A549 (cell line): Measurements from ENCODE around the gene SKIL. TPM values are rescaled to one million over a fixed set of nuclear protein-coding genes. Genes with fewer than 3 reads are reported as not detected.

Experiments
- CEBPB ChIP-seq, 2 experiments: fragments of >200 bp in 1 of 2; sonication (Bioruptor Twin) in 1 of 2; formaldehyde crosslinking in 1 of 2; IDR thresholded peaks; 2 replicates each; pipeline ENCODE4 v1.6.1; 2012 to 2016
- CHD4 ChIP-seq: fragments of 200-600 bp; sonication (generic); IDR thresholded peaks from 2 replicates; pipeline ENCODE4 v1.6.1; 2016; ENCODE audit warnings: antibody characterized with exemption, mild to moderate bottlenecking, borderline replicate concordance
- EHMT2 ChIP-seq: fragments of 200-600 bp; sonication (generic); IDR thresholded peaks from 2 replicates; pipeline ENCODE4 v1.6.1; 2016; ENCODE audit warnings: antibody characterized with exemption, low read depth, mild to moderate bottlenecking, moderate library complexity
- FOSB ChIP-seq: fragments of 250-450 bp; sonication (Bioruptor Pico); IDR thresholded peaks from 2 replicates; pipeline ENCODE4 v1.5.0; 2020; ENCODE audit warnings: mild to moderate bottlenecking, moderate library complexity
- FOSL2 ChIP-seq, 2 experiments: fragments of 450-650 bp in 1 of 2; fragments of >200 bp in 1 of 2; sonication (Bioruptor Twin) in 1 of 2; formaldehyde crosslinking; IDR thresholded peaks; 2 replicates each; pipeline versions ENCODE4 v1.5.0 to v1.6.1; 2016 to 2020; ENCODE audit warnings: mild to moderate bottlenecking in 1 of 2, moderate library complexity in 1 of 2
- HDAC2 ChIP-seq: fragments of 200-600 bp; sonication (generic); IDR thresholded peaks from 2 replicates; pipeline ENCODE4 v1.6.1; 2016
- HEYL ChIP-seq: fragments of 250-450 bp; sonication (Bioruptor Pico); IDR thresholded peaks from 2 replicates; pipeline ENCODE4 v1.8.0; 2021; ENCODE audit warnings: mild to moderate bottlenecking, moderate library complexity
- HOXA7 ChIP-seq: fragments of 250-450 bp; sonication (Bioruptor Pico); IDR thresholded peaks from 2 replicates; pipeline ENCODE4 v1.5.0; 2020; ENCODE audit warnings: mild to moderate bottlenecking, moderate library complexity
- JUNB ChIP-seq: fragments of >200 bp; sonication (Bioruptor Twin); formaldehyde crosslinking; IDR thresholded peaks from 2 replicates; pipeline ENCODE4 v1.6.1; 2016
- KDM5A ChIP-seq: fragments of 200-600 bp; sonication (generic); IDR thresholded peaks from 2 replicates; pipeline ENCODE4 v1.6.1; 2016; ENCODE audit warnings: antibody characterized with exemption, mild to moderate bottlenecking
- NPAS2 ChIP-seq: fragments of 250-450 bp; sonication (Bioruptor Pico); IDR thresholded peaks from 2 replicates; pipeline ENCODE4 v1.8.0; 2022; ENCODE audit warnings: mild to moderate bottlenecking, moderate library complexity, borderline replicate concordance
- PHF8 ChIP-seq: fragments of 200-600 bp; sonication (generic); IDR thresholded peaks from 2 replicates; pipeline ENCODE4 v1.6.1; 2016; ENCODE audit warnings: low read depth, mild to moderate bottlenecking, antibody characterized with exemption, moderate library complexity, borderline replicate concordance
- POLR2A ChIP-seq: IDR thresholded peaks from 2 replicates; pipeline ENCODE4 v1.6.1; 2012; ENCODE audit warnings: mild to moderate bottlenecking, low read length
- RAD21 ChIP-seq, 2 experiments: fragments of >200 bp in 1 of 2; sonication (Bioruptor Twin) in 1 of 2; formaldehyde crosslinking in 1 of 2; IDR thresholded peaks in 1 of 2; conservative IDR thresholded peaks in 1 of 2; 2 replicates in 1 of 2; 3 replicates in 1 of 2; pipeline ENCODE4 v1.6.1; 2012 to 2018; ENCODE audit warnings: inconsistent platforms in 1 of 2
- RARB ChIP-seq: fragments of 250-450 bp; sonication (Bioruptor Pico); IDR thresholded peaks from 2 replicates; pipeline ENCODE4 v1.8.0; 2021; ENCODE audit warnings: mild to moderate bottlenecking, moderate library complexity
- RCOR1 ChIP-seq: fragments of 150-350 bp; IDR thresholded peaks from 2 replicates; pipeline ENCODE4 v1.6.1; 2014; ENCODE audit warnings: antibody characterized with exemption, low read length, low read depth
- RFX5 ChIP-seq: fragments of 450-650 bp; IDR thresholded peaks from 2 replicates; pipeline ENCODE4 v1.7.1; 2014; ENCODE audit warnings: antibody characterized with exemption, mild to moderate bottlenecking, moderate library complexity
- RNF2 ChIP-seq: fragments of 200-600 bp; sonication (generic); IDR thresholded peaks from 2 replicates; pipeline ENCODE4 v1.6.1; 2016; ENCODE audit warnings: low read depth, mild to moderate bottlenecking, antibody characterized with exemption, moderate library complexity, borderline replicate concordance
- TFCP2L1 ChIP-seq: fragments of 250-450 bp; sonication (Bioruptor Pico); IDR thresholded peaks from 2 replicates; pipeline ENCODE4 v1.5.0; 2021; ENCODE audit warnings: mild to moderate bottlenecking
- ZC3H11A ChIP-seq: fragments of 450-650 bp; IDR thresholded peaks from 2 replicates; pipeline ENCODE4 v1.6.1; 2014; ENCODE audit warnings: antibody characterized with exemption, mild to moderate bottlenecking
- ZFP36 ChIP-seq: fragments of 450-650 bp; IDR thresholded peaks from 2 replicates; pipeline ENCODE4 v1.6.1; 2014; ENCODE audit warnings: borderline replicate concordance; ENCODE audit not compliant: partially characterized antibody
- ZSCAN20 ChIP-seq: fragments of 250-450 bp; sonication (Bioruptor Pico); IDR thresholded peaks from 2 replicates; pipeline ENCODE4 v1.8.0; 2022; ENCODE audit warnings: mild to moderate bottlenecking, moderate library complexity
- polyA plus RNA-seq, 4 experiments: library from polyadenylated mRNA; depleted of rRNA in 3 of 4; stranded (reverse); fragments of >200 nt; fragmentation: RNase III in 1 of 4; extraction: RNeasy Plus Mini Kit Qiagen cat#74134 plus additional on column Dnase treatment in 1 of 4; gene quantifications; 2 replicates in 3 of 4; 3 replicates in 1 of 4; pipeline ENCODE4 v1.2.3, GENCODE V29; 2011 to 2017
- TF ChIP-seq, protein P1 (sequence below): fragments of >200 bp; sonication (Bioruptor Twin); formaldehyde crosslinking; IDR thresholded peaks from 3 replicates; pipeline ENCODE4 v1.5.1; 2016
- TF ChIP-seq, protein P2 (sequence below): fragments of 250-450 bp; sonication (Bioruptor Pico); IDR thresholded peaks from 2 replicates; pipeline ENCODE4 v1.5.0; 2021; ENCODE audit warnings: mild to moderate bottlenecking, moderate library complexity, borderline replicate concordance
- TF ChIP-seq, protein P3 (sequence below): IDR thresholded peaks from 2 replicates; pipeline ENCODE4 v1.6.1; 2012
- TF ChIP-seq, protein P4 (sequence below): fragments of 150-350 bp; IDR thresholded peaks from 2 replicates; pipeline ENCODE4 v1.6.1; 2014; ENCODE audit warnings: low read depth, mild to moderate bottlenecking, low read length

Gene SKIL
- polyA plus RNA-seq, 2 of the 4 experiments (the other 2 are of a cell fraction) = 39.6 to 64.2 TPM

DNA sequence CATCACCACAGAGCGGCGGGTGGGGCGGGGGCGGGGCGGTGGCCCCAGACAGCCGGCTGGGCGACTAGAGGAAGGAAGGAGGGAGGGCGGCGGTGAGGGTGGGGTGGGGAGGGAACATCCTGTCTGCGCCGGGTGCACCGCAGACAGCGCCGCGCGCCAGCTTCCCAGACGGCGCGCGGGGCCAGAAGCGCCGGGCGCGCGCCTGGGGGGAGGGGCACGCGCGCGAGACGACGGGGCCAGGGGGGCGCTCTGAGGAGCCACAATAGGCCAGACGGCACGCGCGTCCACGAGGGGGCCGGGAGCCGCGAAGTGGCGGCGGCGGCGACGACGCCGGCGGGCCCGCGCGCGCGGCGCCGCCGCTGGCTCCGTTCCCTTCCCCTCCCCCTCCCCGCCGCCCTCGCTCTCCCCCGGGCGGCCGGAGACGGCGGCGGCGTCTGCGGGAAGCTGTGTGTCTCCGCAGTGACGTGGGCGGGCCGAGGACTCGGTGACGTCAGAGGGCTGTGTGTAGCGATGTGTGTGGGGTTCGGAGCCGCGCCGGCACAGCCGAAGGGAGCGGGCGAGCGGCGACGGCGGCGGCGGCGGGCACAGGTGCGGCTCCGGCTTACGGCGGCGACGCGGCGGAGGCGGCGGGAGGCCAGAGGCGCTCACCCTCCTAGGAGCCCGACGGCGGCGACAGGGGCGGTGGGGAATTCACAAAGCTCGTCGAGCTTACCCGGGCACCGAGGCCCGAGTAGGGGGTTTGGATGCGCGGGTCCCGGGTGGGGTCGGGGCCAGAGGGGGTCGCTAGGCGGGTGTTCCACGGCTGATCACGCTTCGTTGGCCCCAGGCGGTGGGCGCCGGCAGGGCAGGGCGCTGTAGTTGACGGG, at the start of gene SKIL (continued):
- TF ChIP-seq RAD21 (conservative IDR thresholded peaks at IDR 0.05 in 1 of 2, IDR thresholded peaks at IDR 0.05 in 1 of 2) (peak in 1 of 2 experiments; percentile 2; a peak in 1 of 5 replicates), TFCP2L1 (CRISPR knock-in tag) (no peak), ZSCAN20 (CRISPR knock-in tag) (no peak), RCOR1 (no peak), HEYL (CRISPR knock-in tag) (no peak), ZFP36 (no peak), KDM5A (no peak), CEBPB (IDR thresholded peaks at IDR 0.05) (no peak), EHMT2 (no peak), POLR2A (peak; percentile 74), ZC3H11A (no peak), FOSB (CRISPR knock-in tag) (no peak), HOXA7 (CRISPR knock-in tag) (no peak), JUNB (no peak; the same call in 1 of the 2 replicates), FOSL2 (IDR thresholded peaks at IDR 0.05) (no peak), FOSL2 (CRISPR knock-in tag; IDR thresholded peaks at IDR 0.05) (peak; percentile 72), PHF8 (peak; percentile 84), CHD4 (no peak), RARB (no peak), RNF2 (no peak), NPAS2 (CRISPR knock-in tag) (no peak), RFX5 (0 out of 2 replicates have a peak, but pooled peaks have one; percentile 20), HDAC2 (no peak)
- TF ChIP-seq, protein P1, sequence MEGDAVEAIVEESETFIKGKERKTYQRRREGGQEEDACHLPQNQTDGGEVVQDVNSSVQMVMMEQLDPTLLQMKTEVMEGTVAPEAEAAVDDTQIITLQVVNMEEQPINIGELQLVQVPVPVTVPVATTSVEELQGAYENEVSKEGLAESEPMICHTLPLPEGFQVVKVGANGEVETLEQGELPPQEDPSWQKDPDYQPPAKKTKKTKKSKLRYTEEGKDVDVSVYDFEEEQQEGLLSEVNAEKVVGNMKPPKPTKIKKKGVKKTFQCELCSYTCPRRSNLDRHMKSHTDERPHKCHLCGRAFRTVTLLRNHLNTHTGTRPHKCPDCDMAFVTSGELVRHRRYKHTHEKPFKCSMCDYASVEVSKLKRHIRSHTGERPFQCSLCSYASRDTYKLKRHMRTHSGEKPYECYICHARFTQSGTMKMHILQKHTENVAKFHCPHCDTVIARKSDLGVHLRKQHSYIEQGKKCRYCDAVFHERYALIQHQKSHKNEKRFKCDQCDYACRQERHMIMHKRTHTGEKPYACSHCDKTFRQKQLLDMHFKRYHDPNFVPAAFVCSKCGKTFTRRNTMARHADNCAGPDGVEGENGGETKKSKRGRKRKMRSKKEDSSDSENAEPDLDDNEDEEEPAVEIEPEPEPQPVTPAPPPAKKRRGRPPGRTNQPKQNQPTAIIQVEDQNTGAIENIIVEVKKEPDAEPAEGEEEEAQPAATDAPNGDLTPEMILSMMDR = peak; percentile 31; the same call in 1 of the 3 replicates
- TF ChIP-seq, protein P2, sequence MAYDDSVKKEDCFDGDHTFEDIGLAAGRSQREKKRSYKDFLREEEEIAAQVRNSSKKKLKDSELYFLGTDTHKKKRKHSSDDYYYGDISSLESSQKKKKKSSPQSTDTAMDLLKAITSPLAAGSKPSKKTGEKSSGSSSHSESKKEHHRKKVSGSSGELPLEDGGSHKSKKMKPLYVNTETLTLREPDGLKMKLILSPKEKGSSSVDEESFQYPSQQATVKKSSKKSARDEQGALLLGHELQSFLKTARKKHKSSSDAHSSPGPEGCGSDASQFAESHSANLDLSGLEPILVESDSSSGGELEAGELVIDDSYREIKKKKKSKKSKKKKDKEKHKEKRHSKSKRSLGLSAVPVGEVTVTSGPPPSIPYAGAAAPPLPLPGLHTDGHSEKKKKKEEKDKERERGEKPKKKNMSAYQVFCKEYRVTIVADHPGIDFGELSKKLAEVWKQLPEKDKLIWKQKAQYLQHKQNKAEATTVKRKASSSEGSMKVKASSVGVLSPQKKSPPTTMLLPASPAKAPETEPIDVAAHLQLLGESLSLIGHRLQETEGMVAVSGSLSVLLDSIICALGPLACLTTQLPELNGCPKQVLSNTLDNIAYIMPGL (CRISPR knock-in tag) = no peak
- TF ChIP-seq, protein P3, sequence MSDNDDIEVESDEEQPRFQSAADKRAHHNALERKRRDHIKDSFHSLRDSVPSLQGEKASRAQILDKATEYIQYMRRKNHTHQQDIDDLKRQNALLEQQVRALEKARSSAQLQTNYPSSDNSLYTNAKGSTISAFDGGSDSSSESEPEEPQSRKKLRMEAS = peak; percentile 55
- TF ChIP-seq, protein P4, sequence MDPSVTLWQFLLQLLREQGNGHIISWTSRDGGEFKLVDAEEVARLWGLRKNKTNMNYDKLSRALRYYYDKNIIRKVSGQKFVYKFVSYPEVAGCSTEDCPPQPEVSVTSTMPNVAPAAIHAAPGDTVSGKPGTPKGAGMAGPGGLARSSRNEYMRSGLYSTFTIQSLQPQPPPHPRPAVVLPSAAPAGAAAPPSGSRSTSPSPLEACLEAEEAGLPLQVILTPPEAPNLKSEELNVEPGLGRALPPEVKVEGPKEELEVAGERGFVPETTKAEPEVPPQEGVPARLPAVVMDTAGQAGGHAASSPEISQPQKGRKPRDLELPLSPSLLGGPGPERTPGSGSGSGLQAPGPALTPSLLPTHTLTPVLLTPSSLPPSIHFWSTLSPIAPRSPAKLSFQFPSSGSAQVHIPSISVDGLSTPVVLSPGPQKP = no peak
- TF ChIP-seq, all 56 proteins: peak for 15
